HG03159 (cell line): ENCODE measurements around the gene EFCAB6.

ENCODE experiments used
- ATAC-seq: cut with Tn5 transposase; IDR thresholded peaks from one replicate; pipeline ENCODE4 v1.9.1; 2021; ENCODE audit warnings: mild to moderate bottlenecking, moderate library complexity; ENCODE audit not compliant: unreplicated experiment

Gene EFCAB6

GRCh38 chr22:43812149-43812842 is at the start of gene EFCAB6:
Gene EFCAB6, minus strand, starts transcription at chr22:43812305. Its CDS starts 29,987 bp downstream, at chr22:43782318.
- ATAC-seq: peak; percentile 83

- no peak for ATAC-seq
Measured at GRCh38 chr22:43861529-43861928, 49.4 kb upstream of the EFCAB6 start.

GRCh38 chr22:43860831-43861230 is 48.7 kb upstream of the EFCAB6 start:
- no peak for ATAC-seq

GRCh38 chr22:43860126-43860525 is 48.0 kb upstream of the EFCAB6 start:
- no peak for ATAC-seq

- no peak for ATAC-seq
Measured at GRCh38 chr22:43859621-43860020, 47.5 kb upstream of the EFCAB6 start.

- ATAC-seq: no peak
Measured at GRCh38 chr22:43859176-43859575, 47.1 kb upstream of the EFCAB6 start.

GRCh38 chr22:43858156-43858895 is 46.2 kb upstream of the EFCAB6 start:
- ATAC-seq: no peak

- ATAC-seq: no peak
Measured at GRCh38 chr22:43857367-43857766, 45.3 kb upstream of the EFCAB6 start.

GRCh38 chr22:43855431-43855830 is 43.3 kb upstream of the EFCAB6 start:
- no peak for ATAC-seq

- no peak for ATAC-seq
Measured at GRCh38 chr22:43854786-43855271, 42.7 kb upstream of the EFCAB6 start.

- ATAC-seq: no peak
Measured at GRCh38 chr22:43854121-43854785, 42.1 kb upstream of the EFCAB6 start.

- no peak for ATAC-seq
Measured at GRCh38 chr22:43853328-43853931, 41.3 kb upstream of the EFCAB6 start.

GRCh38 chr22:43852573-43853327 is 40.6 kb upstream of the EFCAB6 start:
- no peak for ATAC-seq

GRCh38 chr22:43851979-43852307 is 39.8 kb upstream of the EFCAB6 start:
- ATAC-seq: no peak

GRCh38 chr22:43851058-43851978 is 39.2 kb upstream of the EFCAB6 start:
- ATAC-seq: no peak

GRCh38 chr22:43850529-43850928 is 38.4 kb upstream of the EFCAB6 start:
- no peak for ATAC-seq

GRCh38 chr22:43849731-43850130 is 37.6 kb upstream of the EFCAB6 start:
- no peak for ATAC-seq

- ATAC-seq: no peak
Measured at GRCh38 chr22:43848366-43849171, 36.5 kb upstream of the EFCAB6 start.
